Prostate gland (tissue), 2 donors: Measurements from ENCODE around the gene RRP8. TPM values are rescaled to one million over a fixed set of nuclear protein-coding genes. Genes with fewer than 3 reads are reported as not detected.

Experiments
- DNase-seq: peaks from one replicate; pipeline ENCODE4 v3.0.0-alpha.2; 2019; ENCODE audit warnings: low spot score
- H3K27ac ChIP-seq, 2 donors: fragments of 200-600 bp; sonication (generic); 2 replicates each; pipeline ENCODE4 v1.5.1; 2017 to 2019
- H3K27me3 ChIP-seq: fragments of 200-600 bp; sonication (generic); replicated peaks from 2 replicates; pipeline ENCODE4 v1.5.1; 2019; ENCODE audit not compliant: insufficient read depth
- H3K36me3 ChIP-seq, 2 donors: fragments of 200-600 bp; sonication (generic); 1 replicate in 1 of 2; 2 replicates in 1 of 2; pipeline versions ENCODE4 v1.5.1 to v1.8.1; 2017 to 2019
- H3K4me1 ChIP-seq: fragments of 200-600 bp; sonication (generic); replicated peaks from 2 replicates; pipeline ENCODE4 v1.5.1; 2019
- H3K4me3 ChIP-seq, 2 donors: fragments of 200-600 bp; sonication (generic); 2 replicates each; pipeline ENCODE4 v1.5.1; 2017 to 2019
- H3K9me3 ChIP-seq: fragments of 200-600 bp; sonication (generic); 2 replicates; pipeline ENCODE4 v1.5.1; 2017
- POLR2A ChIP-seq: fragments of 450-650 bp; IDR thresholded peaks from one replicate; pipeline ENCODE4 v1.6.1; 2016; ENCODE audit warnings: antibody characterized with exemption, mild to moderate bottlenecking
- POLR2AphosphoS5 ChIP-seq: sonication (generic); formaldehyde crosslinking; IDR thresholded peaks from one replicate; pipeline ENCODE4 v1.6.1; 2017; ENCODE audit warnings: antibody characterized with exemption
- WGBS: methylation state at CpG from one replicate; pipeline ENCODE4 v1.1.5; 2018; 5-methylcytosine and 5-hydroxymethylcytosine counted together
- intact Hi-C: fragments of 100-400 bp; cut with DNase I; formaldehyde crosslinking; loops from one replicate; pipeline ENCODE4 v1.14.2; 2022
- total RNA-seq, 2 donors: library from RNA; depleted of rRNA; stranded (reverse); fragments of >200 nt; gene quantifications; one replicate each; pipeline ENCODE4 v1.1.0, GENCODE V29; 2016
- TF ChIP-seq, protein P1 (sequence below), 4 experiments: fragments of 200-600 bp in 2 of 4; fragments of 450-650 bp in 2 of 4; sonication (generic) in 2 of 4; IDR thresholded peaks; 1 replicate in 3 of 4; 2 replicates in 1 of 4; pipeline ENCODE4 v1.5.1; 2016 to 2019; ENCODE audit warnings: antibody characterized with exemption in 4 of 4, mild to moderate bottlenecking in 2 of 4, moderate library complexity in 2 of 4

The RRP8 gene
- total RNA-seq, 2 donors from 2014 or later: 16.4 to 16.6 TPM

GRCh38 chr11:6648501-6648900 is 45.1 kb upstream of the RRP8 start:
- Histone ChIP-seq H3K4me3 (no peak overlapping the region), H3K36me3 (no peaks in the 10 kb centered on the region), H3K9me3 (no peaks in the 10 kb centered on the region), H3K4me1 (no peaks in the 10 kb centered on the region), H3K27me3 (no peaks in the 10 kb centered on the region), H3K27ac (no peak overlapping the region)
- WGBS: 70% methylated on average over 1 of the region's 1 CpG
- intact Hi-C loops: no loop called here
- no peak for DNase-seq
- TF ChIP-seq POLR2AphosphoS5: no peak
- TF ChIP-seq, protein P1, sequence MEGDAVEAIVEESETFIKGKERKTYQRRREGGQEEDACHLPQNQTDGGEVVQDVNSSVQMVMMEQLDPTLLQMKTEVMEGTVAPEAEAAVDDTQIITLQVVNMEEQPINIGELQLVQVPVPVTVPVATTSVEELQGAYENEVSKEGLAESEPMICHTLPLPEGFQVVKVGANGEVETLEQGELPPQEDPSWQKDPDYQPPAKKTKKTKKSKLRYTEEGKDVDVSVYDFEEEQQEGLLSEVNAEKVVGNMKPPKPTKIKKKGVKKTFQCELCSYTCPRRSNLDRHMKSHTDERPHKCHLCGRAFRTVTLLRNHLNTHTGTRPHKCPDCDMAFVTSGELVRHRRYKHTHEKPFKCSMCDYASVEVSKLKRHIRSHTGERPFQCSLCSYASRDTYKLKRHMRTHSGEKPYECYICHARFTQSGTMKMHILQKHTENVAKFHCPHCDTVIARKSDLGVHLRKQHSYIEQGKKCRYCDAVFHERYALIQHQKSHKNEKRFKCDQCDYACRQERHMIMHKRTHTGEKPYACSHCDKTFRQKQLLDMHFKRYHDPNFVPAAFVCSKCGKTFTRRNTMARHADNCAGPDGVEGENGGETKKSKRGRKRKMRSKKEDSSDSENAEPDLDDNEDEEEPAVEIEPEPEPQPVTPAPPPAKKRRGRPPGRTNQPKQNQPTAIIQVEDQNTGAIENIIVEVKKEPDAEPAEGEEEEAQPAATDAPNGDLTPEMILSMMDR (IDR thresholded peaks at IDR 0.05): no peak
- TF ChIP-seq POLR2A: no peak

GRCh38 chr11:6647836-6648235 is 44.4 kb upstream of the RRP8 start:
- no peak overlapping the region for H3K4me3 ChIP-seq
- 92% methylated on average over 2 of the region's 2 CpGs for WGBS
- H3K9me3 ChIP-seq: no peaks in the 10 kb centered on the region
- no peak for DNase-seq
- intact Hi-C loops: no loop called here
- no peaks in the 10 kb centered on the region for H3K36me3 ChIP-seq
- H3K4me1 ChIP-seq: no peaks in the 10 kb centered on the region
- peak overlapping the region in 1 of 2 donors; percentile 57 for H3K27ac ChIP-seq
- TF ChIP-seq, protein P1 (IDR thresholded peaks at IDR 0.05): no peak
- no peak for TF ChIP-seq POLR2AphosphoS5
- no peak for TF ChIP-seq POLR2A
- no peaks in the 10 kb centered on the region for H3K27me3 ChIP-seq

- no peak for DNase-seq
- TF ChIP-seq POLR2AphosphoS5 (no peak), POLR2A (no peak)
- TF ChIP-seq, protein P1 (IDR thresholded peaks at IDR 0.05): no peak
- Histone ChIP-seq H3K4me1 (no peaks in the 10 kb centered on the region), H3K9me3 (no peaks in the 10 kb centered on the region), H3K27ac (peak overlapping the region; percentile 53 to 57), H3K4me3 (no peak overlapping the region), H3K36me3 (no peaks in the 10 kb centered on the region), H3K27me3 (no peaks in the 10 kb centered on the region)
- 41% methylated on average over 9 of the region's 9 CpGs for WGBS
- intact Hi-C loops: no loop called here
Observed at GRCh38 chr11:6646918-6647679, 43.7 kb upstream of the RRP8 start.

- DNase-seq: no peak
- Histone ChIP-seq H3K4me1 (no peaks in the 10 kb centered on the region), H3K36me3 (no peaks in the 10 kb centered on the region), H3K27ac (peak overlapping the region; percentile 53 to 57), H3K9me3 (no peaks in the 10 kb centered on the region), H3K27me3 (no peaks in the 10 kb centered on the region), H3K4me3 (no peak overlapping the region)
- 40% methylated on average over 3 of the region's 3 CpGs for WGBS
- intact Hi-C loops: no loop called here
- TF ChIP-seq POLR2A (no peak), POLR2AphosphoS5 (no peak)
- TF ChIP-seq, protein P1 (IDR thresholded peaks at IDR 0.05): no peak
Observed at GRCh38 chr11:6646576-6646917, 43.1 kb upstream of the RRP8 start.

DNA sequence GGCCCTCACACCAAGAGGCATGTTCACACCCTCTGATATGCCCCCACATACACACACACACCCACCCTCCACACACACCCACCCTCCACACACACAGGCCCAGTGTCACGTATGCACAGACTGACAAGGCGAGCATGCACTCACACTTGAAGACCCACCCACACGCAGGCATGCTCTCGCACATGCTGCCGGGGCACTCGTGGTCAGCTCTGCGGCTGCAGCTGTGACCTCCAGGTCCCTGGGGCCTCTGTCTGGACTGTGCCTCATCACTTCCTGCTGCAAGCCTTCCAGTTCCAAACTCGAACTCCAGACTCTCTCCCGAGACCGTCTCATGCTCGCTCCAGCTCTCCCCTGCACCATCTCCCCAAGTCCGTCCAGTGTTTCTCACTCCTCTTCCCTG is 42.7 kb upstream of the RRP8 start:
- 73% methylated on average over 12 of the region's 12 CpGs for WGBS
- Histone ChIP-seq H3K27me3 (no peaks in the 10 kb centered on the region), H3K9me3 (no peaks in the 10 kb centered on the region), H3K4me1 (no peaks in the 10 kb centered on the region), H3K27ac (peak overlapping the region in 1 of 2 donors; percentile 53), H3K36me3 (no peaks in the 10 kb centered on the region), H3K4me3 (no peak overlapping the region)
- DNase-seq: no peak
- intact Hi-C loops: no loop called here
- TF ChIP-seq POLR2A (no peak), POLR2AphosphoS5 (no peak)
- TF ChIP-seq, protein P1 (IDR thresholded peaks at IDR 0.05): no peak
